ENCODE data around the gene POLR1D. TPM values are rescaled to one million over a fixed set of nuclear protein-coding genes. Genes with fewer than 3 reads are reported as not detected.

POLR1D gene
- total RNA-seq, 4 donors from 2014 or later: 110 to 148 (median 124) TPM

GRCh38 chr13:27592865-27593264, 28.8 kb upstream of the POLR1D start:
- no peaks in the 10 kb centered on the region for H3K9me3 ChIP-seq
- TF ChIP-seq CTCF (IDR thresholded peaks at IDR 0.05) (no peak), POLR2AphosphoS5 (IDR thresholded peaks at IDR 0.05) (no peak), POLR2A (IDR thresholded peaks at IDR 0.05; ENCODE audit: low read depth) (no peak), EP300 (IDR thresholded peaks at IDR 0.05) (no peak)
- no peak for DNase-seq (ENCODE audit: extremely low spot score)
- no peaks in the 10 kb centered on the region for H3K36me3 ChIP-seq
- intact Hi-C loops (cut with DNase I): no loop called here
- H3K27ac ChIP-seq (replicated peaks in 1 of 4): no peak overlapping the region
- H3K4me3 ChIP-seq: no peak overlapping the region
- no peaks in the 10 kb centered on the region for H3K27me3 ChIP-seq
- H3K4me1 ChIP-seq: peaks cover 0 to 28% (median 19%) of the 10 kb centered on the region in 4 donors

- Histone ChIP-seq H3K4me1 (peaks cover 0 to 32% (median 21%) of the 10 kb centered on the region in 4 donors), H3K36me3 (no peaks in the 10 kb centered on the region), H3K27me3 (no peaks in the 10 kb centered on the region), H3K4me3 (no peak overlapping the region), H3K27ac (replicated peaks in 1 of 4) (no peak overlapping the region), H3K9me3 (no peaks in the 10 kb centered on the region)
- DNase-seq (ENCODE audit: extremely low spot score): no peak
- TF ChIP-seq POLR2A (IDR thresholded peaks at IDR 0.05; ENCODE audit: low read depth) (no peak), CTCF (IDR thresholded peaks at IDR 0.05) (no peak), POLR2AphosphoS5 (IDR thresholded peaks at IDR 0.05) (no peak), EP300 (IDR thresholded peaks at IDR 0.05) (no peak)
- 90% methylated on average over 3 of the region's 3 CpGs for WGBS
- intact Hi-C loops (cut with DNase I): no loop called here
Observed at GRCh38 chr13:27593267-27593666, 28.4 kb upstream of the POLR1D start.

GRCh38 chr13:27595055-27595811, 26.5 kb upstream of the POLR1D start:
- Histone ChIP-seq H3K4me1 (peaks cover 8 to 47% (median 37%) of the 10 kb centered on the region in 4 donors), H3K9me3 (no peaks in the 10 kb centered on the region), H3K36me3 (no peaks in the 10 kb centered on the region), H3K27me3 (no peaks in the 10 kb centered on the region), H3K27ac (replicated peaks in 1 of 4) (no peak overlapping the region), H3K4me3 (no peak overlapping the region)
- intact Hi-C loops (cut with DNase I): no loop called here
- no peak for DNase-seq (ENCODE audit: extremely low spot score)
- TF ChIP-seq EP300 (IDR thresholded peaks at IDR 0.05): no peak
- no peak for TF ChIP-seq CTCF (IDR thresholded peaks at IDR 0.05)
- no peak for TF ChIP-seq POLR2A (IDR thresholded peaks at IDR 0.05; ENCODE audit: low read depth)
- no peak for TF ChIP-seq POLR2AphosphoS5 (IDR thresholded peaks at IDR 0.05)
- WGBS: 80% methylated on average over 2 of the region's 2 CpGs

GRCh38 chr13:27599096-27599495, 22.6 kb upstream of the POLR1D start:
- H3K27me3 ChIP-seq: no peaks in the 10 kb centered on the region
- intact Hi-C loops (cut with DNase I): no loop called here
- H3K36me3 ChIP-seq: no peaks in the 10 kb centered on the region
- no peaks in the 10 kb centered on the region for H3K9me3 ChIP-seq
- no peak for TF ChIP-seq EP300 (IDR thresholded peaks at IDR 0.05)
- TF ChIP-seq CTCF (IDR thresholded peaks at IDR 0.05): no peak
- no peak for TF ChIP-seq POLR2A (IDR thresholded peaks at IDR 0.05; ENCODE audit: low read depth)
- TF ChIP-seq POLR2AphosphoS5 (IDR thresholded peaks at IDR 0.05): no peak
- no peak overlapping the region for H3K27ac ChIP-seq (replicated peaks in 1 of 4)
- H3K4me1 ChIP-seq: peaks cover 13 to 45% (median 29%) of the 10 kb centered on the region in 4 donors
- no peak for DNase-seq (ENCODE audit: extremely low spot score)
- H3K4me3 ChIP-seq: no peak overlapping the region
